ENCODE results near the gene C8B.

The C8B gene

DNA sequence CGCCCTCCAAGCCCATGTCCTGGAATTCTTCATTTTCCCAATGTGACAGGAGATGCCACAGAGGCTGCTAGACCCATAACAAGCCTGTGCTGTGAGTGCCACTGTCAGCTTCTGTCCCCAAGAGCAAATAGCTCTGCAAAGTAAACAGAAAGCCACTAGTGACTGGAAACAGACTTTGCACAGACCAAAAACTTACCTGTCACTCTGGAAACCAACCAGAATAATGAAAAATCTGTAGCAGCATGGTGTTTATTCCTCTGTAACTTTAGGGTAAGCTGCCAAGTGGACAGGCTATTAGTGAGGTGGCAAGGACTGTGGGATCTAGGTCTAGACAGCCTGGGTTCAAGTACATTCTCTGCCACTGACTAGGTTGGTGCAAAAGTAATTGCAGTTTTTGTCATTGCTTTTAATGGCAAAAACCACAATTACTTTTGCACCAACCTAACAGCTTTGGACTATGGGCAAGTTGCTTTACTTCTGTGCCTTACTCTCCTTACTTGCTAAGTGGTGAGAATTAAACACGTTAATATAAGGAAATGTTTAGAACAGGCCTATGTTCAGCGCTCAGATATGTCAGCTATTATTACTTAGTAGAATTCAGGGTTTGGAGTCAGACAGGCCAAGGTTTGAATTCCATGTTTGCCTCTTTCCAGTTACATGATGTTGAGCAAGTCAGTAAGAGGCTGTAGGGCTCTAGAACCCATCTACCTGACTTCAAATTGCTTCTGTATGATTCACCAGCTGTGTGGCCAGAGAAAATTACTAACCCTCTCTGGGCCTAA, at the start of gene C8B:
C8B (minus strand) TSS at position 100 of the 782 bp plus-strand sequence; CDS start at position 33, 67 bp downstream.
- no peak for DNase-seq (ENCODE audit: low spot score)

DNA sequence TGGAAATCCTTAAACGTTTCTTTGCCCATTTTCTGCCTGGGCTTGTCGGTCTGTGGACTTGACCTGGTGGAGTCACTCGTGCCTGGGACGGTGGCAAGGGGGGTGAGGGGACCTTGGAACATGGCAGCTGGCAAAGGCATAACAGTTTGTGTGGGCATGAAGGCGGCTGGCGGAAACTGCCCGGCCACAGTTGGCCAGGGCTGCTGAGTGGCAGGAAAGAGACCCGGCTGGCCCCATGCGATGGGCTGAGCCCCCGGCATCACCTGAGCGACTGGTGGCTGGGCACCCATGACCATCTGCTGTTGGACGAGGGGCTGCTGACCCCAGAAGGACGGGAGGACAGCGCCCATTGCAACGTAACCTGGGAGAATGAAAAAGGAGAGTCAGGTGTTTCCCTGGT, 49.3 kb upstream of the C8B start:
- no peak for DNase-seq (ENCODE audit: low spot score)

DNA sequence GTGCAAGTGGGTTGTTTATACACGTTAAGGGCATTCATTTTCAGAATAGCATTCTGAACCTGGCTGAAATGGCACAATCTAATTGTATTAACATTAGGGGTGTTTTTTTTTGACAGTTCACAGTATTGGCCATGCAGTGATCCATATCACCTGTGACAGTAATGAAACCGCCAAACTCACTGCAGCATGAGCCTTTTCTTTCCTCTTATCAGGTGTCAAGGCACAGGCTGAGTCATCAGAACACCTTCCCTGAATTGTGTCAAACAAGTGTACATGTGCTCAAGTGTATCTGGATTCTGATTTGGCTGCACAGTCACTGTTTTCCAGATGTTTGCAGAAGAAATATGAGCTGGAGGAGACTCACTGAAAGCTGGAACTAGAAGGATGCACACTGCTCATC, 47.7 kb upstream of the C8B start:
- no peak for DNase-seq (ENCODE audit: low spot score)

DNA sequence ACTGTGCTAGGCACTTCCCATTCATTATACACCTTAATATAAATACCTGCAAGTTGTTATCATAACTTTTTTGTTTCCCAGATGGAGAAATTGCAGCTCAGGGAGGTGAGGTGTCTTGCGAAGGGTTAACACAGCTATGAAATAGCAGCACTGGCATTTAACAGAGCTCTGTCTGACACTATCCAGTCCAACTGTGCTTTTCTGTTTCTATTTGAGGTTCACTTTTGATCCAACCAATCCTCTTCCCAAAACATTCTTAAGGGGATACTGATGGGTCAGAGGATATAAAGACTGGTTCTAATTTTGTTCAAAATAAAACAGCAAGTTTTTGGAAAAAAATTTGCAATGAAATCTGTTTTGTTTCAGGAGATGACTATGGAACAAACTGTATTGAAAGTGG, 46.5 kb upstream of the C8B start:
- DNase-seq (ENCODE audit: low spot score): no peak

DNA sequence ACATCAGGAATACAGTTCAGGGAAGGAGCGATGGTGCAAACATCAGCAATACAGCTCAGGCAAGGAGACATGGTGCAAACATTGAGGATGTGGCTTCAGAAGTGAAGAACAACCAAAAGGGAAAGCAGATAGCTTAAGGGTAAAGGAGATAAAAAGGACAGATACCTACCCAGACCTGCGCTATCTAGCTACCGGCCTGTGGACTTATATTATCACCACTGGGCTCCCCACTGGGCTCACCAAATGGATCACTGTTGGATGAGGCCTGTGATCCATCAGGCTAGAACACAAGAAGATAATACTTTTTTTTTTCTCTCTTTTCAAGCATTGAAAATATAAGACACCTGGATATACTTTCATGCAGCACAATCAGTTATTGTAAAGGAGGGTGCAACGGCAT, 44.7 kb upstream of the C8B start:
- DNase-seq (ENCODE audit: low spot score): no peak

DNA sequence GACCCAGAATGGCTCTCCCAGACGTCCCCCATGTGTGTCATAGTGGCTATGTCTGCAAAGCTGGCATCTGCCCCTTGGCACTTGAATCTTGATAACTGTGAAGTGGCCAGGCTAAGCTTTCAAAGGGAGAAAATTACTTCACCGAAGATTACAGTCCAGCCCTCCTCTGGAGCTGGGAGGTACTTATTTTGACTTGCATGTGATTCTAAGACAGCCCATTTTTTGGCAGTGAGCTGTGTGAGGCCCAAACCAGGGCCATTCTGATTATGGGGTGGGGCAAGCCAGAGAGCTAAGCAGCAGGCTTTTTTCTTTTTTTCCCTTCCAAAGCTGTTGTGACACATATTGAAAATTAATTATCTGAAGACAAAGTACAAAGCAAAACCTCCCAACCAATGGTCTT, 42.1 kb upstream of the C8B start:
- no peak for DNase-seq (ENCODE audit: low spot score)

DNA sequence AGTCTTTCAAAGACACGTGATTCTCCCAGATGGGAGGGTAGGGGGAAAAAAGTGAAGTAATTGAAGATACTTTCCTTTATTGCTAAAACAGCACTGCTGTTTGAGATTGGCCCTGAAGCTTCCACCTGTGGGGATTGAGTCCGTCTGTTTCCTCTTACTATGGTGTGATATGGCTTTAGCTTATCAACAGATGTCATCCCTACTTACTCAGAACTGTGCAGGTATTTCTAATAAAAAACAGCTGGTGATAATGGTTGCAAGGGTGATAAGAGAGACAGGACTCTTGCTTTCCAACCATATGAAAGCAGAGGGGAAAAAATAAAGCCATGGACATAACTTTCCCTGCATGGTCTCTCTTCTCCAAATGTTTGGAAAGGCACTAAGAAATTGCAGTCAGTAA, 41.7 kb upstream of the C8B start:
- DNase-seq (ENCODE audit: low spot score): no peak

DNA sequence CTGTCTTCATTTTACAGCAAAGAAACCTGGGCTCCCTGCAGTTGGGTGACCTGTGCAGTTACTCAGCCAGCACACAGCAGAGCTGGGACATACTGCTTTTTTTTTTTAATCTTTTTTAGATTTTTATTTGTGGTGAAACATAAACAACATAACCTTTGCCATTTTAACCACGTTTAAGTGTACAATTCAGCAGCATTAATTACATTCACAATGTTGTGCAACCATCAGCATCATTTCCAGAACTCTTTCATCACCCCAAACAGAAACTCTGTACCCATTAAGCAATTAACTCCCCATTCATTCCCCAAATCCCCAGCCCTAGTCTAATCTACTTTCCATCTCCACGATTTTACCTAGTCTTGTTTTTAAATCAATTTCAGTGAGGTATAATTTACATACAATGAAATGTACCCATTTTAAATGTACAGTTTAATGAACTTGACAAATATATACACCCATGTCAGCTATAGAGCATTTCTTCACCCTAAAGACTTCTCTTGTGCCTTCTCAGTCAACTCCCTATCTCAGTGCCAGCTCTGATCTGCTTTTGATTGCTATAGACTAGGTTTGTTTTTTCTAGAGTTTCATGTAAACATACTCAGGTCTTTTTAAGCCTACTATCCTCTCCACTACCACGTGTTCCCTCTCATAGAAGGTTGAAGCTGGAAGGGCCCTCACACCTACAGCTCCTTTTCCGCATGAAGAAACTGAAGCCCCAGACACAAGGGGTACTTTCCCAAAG, 37.8 kb upstream of the C8B start:
- DNase-seq (ENCODE audit: low spot score): no peak

DNA sequence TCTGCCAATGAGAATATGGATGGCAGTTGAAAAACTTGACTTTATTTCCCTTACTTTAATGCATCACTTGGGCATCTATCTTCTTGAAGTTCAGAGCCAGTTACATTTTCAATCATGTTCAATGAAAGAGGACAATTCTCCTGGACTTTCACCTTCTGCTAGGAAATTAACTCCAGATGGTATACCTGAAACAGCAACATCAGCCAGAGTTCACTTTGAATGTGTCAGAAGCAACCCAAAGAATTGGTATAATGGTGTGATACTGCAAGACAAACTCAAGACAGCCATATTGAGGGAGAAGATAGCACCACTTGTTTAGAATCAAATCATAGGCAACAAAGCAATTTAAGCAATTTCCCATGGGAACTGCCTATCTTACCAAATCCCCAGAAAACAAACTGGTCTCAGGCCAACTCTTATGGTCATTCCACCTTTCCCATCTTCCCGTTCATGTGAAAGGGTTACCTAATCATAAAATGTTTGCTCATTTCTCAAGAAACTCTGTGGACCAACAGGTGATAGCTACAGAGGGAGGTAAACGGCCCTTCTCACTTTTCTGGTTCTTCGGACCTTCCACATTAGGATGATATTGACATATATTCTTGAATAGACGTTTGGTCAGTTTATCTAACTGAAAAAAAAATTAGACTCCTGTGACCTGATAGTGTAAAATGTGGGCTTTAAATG, 29.7 kb upstream of the C8B start:
- DNase-seq (ENCODE audit: low spot score): no peak

DNA sequence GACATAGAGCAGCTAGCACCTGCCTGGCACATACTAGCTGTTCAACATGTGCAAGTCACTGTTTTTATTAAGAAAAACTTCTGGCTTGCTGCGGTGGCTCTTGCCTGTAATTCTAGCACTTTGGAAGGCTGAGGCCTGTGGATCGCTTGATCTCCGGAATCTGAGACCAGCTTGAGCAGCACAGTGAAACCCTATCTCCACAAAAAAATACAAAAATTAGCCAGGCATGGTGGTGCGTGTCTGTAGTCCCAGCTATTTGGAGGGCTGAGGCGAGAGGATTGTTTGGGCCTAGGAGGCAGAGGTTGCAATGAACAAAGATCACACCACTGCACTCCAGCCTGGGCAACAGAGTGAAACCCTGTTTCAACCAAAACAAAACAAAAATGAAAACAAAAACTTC, 27.7 kb upstream of the C8B start:
- no peak for DNase-seq (ENCODE audit: low spot score)

DNA sequence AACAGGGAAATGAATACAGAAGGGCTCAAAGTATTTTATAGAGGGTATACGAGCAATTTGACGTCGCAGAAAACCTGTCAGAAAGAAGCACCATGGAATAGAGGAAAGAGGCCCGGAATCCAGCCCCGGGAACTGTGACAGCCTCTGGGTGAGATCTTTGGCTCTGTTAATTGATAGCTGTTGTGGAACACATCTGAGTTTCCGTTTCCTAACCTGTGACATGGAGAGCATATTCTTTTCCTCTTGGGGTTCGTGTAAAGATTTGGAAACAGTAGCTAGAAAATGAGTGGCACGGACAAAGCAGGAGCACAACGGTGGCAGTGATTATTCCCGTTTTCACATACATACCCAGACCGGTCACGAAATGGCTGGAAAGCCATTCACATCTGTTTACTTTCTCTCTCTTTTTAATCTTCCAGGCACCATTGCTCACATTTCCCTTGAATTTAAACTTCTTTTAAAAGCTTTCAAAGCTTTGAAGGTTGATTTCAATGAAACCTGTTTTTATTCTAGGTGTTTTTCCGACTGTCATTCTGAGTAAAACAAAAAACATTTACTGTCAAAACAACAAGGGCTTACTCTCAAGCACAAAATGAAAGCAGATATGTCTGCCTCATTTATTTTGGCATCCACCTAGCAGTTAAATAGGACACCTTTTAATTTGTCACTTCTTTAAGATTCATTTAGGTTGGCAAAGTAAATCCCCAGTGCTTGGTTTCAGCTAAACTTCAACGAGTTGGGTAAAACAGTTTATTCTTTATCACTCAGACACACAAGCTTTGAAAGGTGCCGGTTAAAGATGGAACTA, 26.7 kb upstream of the C8B start:
- no peak for DNase-seq (ENCODE audit: low spot score)

DNA sequence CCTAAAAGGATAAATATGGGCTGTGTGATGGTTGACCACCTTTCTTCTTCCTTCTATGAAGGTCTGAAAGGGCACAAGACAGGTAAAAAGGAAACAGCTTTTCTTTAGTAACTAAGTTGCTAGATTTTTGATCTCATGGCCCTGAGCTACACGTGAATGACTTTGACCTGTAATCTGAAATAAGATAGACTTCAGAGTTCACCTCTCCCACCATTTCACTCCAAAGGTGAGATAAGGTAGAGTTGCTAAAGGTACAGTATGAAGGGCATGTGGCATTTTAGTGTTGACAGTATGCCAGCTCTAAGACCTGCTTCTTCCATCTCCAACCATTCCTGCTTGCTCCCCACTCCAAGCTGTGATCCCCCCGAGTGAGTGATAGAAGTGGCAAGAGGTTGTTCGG, 25.8 kb upstream of the C8B start:
- DNase-seq (ENCODE audit: low spot score): no peak

DNA sequence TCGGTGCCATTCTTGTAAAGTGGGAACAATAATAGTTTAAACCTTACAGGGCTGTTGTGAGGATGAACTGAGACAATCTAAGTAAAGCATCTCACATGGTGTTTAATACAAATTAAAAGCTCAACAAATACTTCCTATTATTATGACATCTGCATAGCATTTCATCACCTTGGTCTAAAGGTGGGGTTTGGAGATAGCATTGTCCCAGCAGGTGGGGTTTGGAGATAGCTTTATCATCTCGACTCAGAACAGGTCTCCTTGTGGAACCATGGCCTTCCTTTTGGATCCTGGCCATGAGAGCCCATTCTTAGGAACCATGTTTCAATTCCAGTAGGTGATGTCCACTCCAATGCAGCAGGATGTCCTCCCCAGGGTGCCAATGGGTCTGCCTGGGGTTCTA, 20.6 kb upstream of the C8B start:
- no peak for DNase-seq (ENCODE audit: low spot score)

DNA sequence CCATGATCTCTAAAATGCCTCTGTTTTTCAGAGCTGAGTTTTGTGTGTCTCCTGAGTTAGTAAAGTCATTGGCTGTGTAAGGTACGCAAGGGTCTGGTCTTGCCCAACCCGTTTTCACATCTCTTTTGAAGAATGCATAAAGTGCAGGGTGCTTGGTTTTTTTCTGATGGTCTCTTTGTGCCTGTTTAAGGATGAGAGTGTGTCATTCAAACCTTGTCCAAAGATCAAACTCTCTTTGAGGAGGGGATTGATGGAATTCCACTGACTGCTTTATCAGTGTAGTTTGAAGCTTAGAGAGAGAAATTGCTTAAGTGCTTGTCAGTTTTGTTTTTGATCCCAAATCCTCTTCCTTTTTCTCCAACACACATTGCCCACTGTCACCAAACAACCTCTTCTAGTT, 20.0 kb upstream of the C8B start:
- no peak for DNase-seq (ENCODE audit: low spot score)

DNA sequence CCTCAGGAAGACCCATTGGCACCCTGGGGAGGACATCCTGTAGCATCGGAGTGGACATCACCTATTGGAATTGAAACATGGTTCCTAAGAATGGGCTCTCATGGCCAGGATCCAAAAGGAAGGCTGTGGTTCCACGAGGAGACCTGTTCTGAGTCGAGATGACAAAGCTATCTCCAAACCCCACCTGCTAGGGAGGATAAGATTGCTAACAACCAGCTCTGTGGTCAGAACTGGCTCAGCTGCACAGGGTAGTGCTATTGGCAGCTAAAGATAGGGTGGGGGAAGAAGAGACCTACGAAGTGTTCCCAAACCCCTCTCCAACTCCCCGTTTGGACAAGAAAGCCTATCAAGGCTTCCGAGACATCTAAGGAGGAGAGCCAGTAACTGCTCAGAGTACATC, 17.7 kb upstream of the C8B start:
- no peak for DNase-seq (ENCODE audit: low spot score)

DNA sequence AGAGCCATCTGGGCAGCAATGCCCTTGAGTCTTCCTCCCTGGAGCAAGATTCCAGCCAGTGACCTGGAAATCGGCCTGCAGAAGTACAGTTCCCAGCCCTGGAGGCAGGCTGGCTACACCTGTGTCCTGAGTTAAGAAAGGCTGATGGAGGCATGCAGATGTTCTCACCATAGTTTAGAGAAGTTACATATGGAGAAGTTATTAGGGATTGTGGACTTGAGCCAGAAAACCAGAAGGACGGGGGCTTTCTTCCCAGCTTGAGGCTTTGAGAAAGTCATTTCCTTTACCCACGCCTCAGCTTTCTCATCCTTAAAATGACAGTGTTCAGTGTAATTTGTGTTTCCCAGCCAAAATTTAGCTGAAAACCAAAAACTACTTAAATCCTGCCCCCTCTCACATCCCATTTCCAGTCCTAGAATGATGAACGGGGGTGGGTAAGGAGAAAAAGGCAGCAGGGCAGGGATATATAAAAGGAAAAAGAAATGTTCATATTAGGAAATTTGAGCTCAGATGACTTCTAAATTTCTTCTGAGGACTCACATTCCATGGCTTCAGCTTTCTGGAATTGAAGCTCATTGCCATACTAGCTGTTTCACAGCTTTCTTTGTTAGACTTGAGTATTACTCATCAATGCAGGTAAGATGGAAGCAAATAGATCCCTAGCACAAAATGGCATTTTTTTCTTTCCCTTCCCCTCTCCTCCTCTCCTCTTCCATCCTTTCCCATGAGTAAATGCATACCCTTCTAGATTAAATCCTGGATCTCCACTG, 14.4 kb upstream of the C8B start:
- no peak for DNase-seq (ENCODE audit: low spot score)

DNA sequence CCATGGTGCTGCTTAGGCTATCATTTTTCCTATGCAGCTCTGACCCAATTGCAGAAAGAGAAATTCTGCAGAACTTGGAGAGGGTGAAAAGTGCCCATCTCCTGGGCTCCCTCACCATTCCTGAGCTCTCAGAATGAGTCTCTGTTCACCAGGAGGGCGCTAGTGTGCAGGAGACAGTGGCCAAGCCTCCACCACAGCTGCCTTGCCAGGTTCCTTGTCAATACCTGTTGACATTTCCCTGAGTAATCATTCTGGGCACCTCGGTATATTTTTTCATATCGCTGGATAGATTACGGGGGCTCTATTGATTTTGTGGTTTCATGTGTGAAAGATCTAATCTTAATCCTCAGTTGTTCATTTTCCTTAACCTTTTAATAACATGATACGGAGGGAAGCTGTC, 13.0 kb upstream of the C8B start:
- DNase-seq (ENCODE audit: low spot score): no peak

DNA sequence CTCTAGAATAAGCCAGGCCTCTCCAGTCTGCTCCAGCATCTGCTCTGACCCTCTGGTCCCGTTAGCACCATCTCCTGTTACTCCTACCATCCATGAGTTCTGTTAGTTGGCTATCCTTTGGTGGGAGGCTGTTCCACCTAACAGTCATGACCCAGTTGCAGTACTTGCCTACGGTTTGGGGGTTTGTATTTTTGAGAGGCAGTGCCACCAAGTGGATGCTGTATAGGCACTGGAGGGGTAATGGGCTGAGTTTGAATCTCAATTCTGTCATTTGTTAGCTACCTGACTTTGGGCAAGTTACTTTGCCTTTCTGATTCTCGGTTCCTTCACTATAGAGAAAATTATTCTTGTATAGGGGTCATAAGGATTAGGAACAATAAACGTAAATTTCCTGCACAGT, 12.1 kb upstream of the C8B start:
- no peak for DNase-seq (ENCODE audit: low spot score)

DNA sequence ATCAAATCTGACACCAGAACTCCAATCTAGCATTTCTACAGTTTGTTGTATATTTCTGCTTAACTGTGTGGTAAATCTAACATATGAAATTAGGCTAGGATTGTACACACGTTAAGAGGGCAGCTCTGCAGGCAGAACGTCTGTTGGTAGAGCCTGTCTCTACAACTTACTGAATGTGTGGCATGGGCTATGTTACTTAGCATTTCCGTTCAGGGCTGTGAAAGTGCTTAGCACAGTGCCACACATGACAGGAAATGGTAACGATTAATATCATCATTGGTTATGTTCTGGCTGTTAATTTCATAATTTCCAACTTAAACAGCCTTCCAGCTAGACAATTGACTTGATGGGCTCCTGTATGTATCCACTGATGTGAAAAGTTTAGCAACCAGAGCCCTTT, 9.6 kb upstream of the C8B start:
- DNase-seq (ENCODE audit: low spot score): no peak

DNA sequence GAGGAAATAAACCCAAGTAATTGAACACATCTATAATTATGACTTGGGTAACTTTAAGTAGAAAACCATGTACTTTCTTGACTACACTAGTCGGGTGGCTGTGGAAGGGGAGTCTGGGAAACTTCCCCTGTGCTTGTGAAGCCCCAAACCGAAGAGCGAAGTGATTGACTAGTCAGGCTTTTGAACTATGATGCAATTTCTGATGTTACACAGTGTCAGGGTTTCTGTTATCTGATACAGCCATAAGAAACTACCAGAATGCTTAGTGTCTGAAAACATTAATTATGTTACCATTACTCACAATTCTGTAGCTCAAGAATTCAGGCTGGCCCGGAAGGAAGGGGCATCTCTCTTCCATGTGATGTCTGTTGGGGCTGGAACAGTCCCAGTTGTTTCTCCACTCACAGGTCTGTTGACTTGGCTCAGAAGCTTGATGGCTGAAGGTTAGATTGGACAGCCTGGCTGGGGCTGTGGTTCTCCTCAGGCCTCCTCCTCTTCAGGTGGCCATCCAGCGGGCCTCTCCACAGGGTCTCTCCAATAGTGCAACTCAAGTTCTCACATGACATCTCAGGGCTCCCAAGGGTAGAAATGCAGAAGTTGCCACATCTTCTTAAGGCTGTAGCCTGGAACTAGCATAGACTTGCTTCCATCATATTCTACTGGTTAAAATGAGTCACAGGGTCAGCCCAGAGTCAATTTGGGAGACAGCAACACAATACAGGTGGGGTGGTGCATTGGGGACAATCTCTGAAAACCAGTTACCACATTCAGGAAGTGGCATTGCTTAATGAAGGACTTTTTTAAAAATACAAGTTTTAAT, 8.3 kb upstream of the C8B start:
- no peak for DNase-seq (ENCODE audit: low spot score)

DNA sequence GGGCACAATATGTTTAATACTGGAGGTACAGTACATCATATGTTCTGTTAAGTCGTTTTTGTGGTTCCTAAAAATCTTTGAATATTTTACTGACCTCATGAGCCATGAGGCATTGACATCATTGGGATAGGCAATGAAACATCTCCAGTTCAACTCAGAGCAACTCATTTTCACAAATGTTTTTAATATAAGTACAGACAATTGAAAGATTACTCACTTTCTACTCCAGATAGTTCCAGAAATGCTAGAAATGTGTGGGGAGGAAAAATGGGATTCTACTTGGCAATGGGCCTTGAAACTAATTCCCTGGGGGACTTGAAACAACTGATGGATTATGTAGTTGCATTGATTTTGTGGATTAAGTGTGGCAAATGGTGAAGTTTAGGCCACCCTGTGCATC, 7.2 kb upstream of the C8B start:
- DNase-seq (ENCODE audit: low spot score): no peak
